Muscle layer of duodenum (tissue), 2 donors: ENCODE measurements around the gene KCNN1.
A peak's percentile ranks its signal among the peaks of the same experiment; 100 is the strongest.

Source experiments
- H3K27ac ChIP-seq: one replicate; pipeline ENCODE4 v1.7.0; 2013; ENCODE audit warnings: mild to moderate bottlenecking, low read length
- H3K27me3 ChIP-seq: one replicate; pipeline ENCODE4 v1.7.0; 2013; ENCODE audit warnings: low read depth, mild to moderate bottlenecking, control low read depth, low read length
- H3K36me3 ChIP-seq, 2 donors: one replicate each; pipeline ENCODE4 v1.7.0; 2013; ENCODE audit warnings: low read length in 2 of 2, control low read depth in 1 of 2, mild to moderate bottlenecking in 1 of 2; ENCODE audit not compliant: insufficient read depth in 2 of 2, control insufficient read depth in 1 of 2
- H3K4me1 ChIP-seq, 2 donors: one replicate each; pipeline ENCODE4 v1.7.0; 2013; ENCODE audit warnings: low read length in 2 of 2, mild to moderate bottlenecking in 2 of 2, control low read depth in 1 of 2, moderate library complexity in 1 of 2; ENCODE audit not compliant: insufficient read depth in 2 of 2, control insufficient read depth in 1 of 2
- H3K4me3 ChIP-seq, 2 donors: one replicate each; pipeline ENCODE4 v1.7.0; 2013; ENCODE audit warnings: low read length in 2 of 2, low read depth in 1 of 2, mild to moderate bottlenecking in 1 of 2
- H3K9me3 ChIP-seq, 2 donors: one replicate each; pipeline ENCODE4 v1.7.0; 2013; ENCODE audit warnings: low read length in 2 of 2, control low read depth in 1 of 2, mild to moderate bottlenecking in 1 of 2; ENCODE audit not compliant: control insufficient read depth in 1 of 2
- donor health status: healthy.

KCNN1 gene

GRCh38 chr19:17936379-17936778, 30.5 kb upstream of the KCNN1 start:
- no peaks in the 10 kb centered on the region for H3K27me3 ChIP-seq
- H3K27ac ChIP-seq = no peak overlapping the region
- H3K4me3 ChIP-seq = no peak overlapping the region
- H3K9me3 ChIP-seq = no peaks in the 10 kb centered on the region
- H3K36me3 ChIP-seq = peaks cover 3 to 7% of the 10 kb centered on the region in 2 donors
- H3K4me1 ChIP-seq = peaks cover 0 to 16% of the 10 kb centered on the region in 2 donors

GRCh38 chr19:17937371-17937900, 29.5 kb upstream of the KCNN1 start:
- Histone ChIP-seq H3K27me3 (no peaks in the 10 kb centered on the region), H3K4me3 (no peak overlapping the region), H3K9me3 (no peaks in the 10 kb centered on the region), H3K4me1 (peaks cover 0 to 12% of the 10 kb centered on the region in 2 donors), H3K36me3 (peaks cover 3 to 14% of the 10 kb centered on the region in 2 donors), H3K27ac (no peak overlapping the region)

- H3K36me3 ChIP-seq = peaks cover 3 to 17% of the 10 kb centered on the region in 2 donors
- no peak overlapping the region for H3K4me3 ChIP-seq
- H3K27me3 ChIP-seq = no peaks in the 10 kb centered on the region
- H3K27ac ChIP-seq = no peak overlapping the region
- peaks cover 0 to 11% of the 10 kb centered on the region in 2 donors for H3K4me1 ChIP-seq
- H3K9me3 ChIP-seq = no peaks in the 10 kb centered on the region
Observed at GRCh38 chr19:17938092-17938845, 28.6 kb upstream of the KCNN1 start.

GRCh38 chr19:17942181-17942580, 24.7 kb upstream of the KCNN1 start:
- H3K4me3 ChIP-seq = no peak overlapping the region
- peaks cover 5 to 13% of the 10 kb centered on the region in 2 donors for H3K4me1 ChIP-seq
- peaks cover 3 to 17% of the 10 kb centered on the region in 2 donors for H3K36me3 ChIP-seq
- H3K27ac ChIP-seq = no peak overlapping the region
- H3K9me3 ChIP-seq = no peaks in the 10 kb centered on the region
- H3K27me3 ChIP-seq = no peaks in the 10 kb centered on the region

- Histone ChIP-seq H3K27me3 (no peaks in the 10 kb centered on the region), H3K4me1 (peaks cover 6 to 15% of the 10 kb centered on the region in 2 donors), H3K27ac (no peak overlapping the region), H3K36me3 (peaks cover 3 to 17% of the 10 kb centered on the region in 2 donors), H3K9me3 (no peaks in the 10 kb centered on the region), H3K4me3 (no peak overlapping the region)
Observed at GRCh38 chr19:17942582-17943273, 24.2 kb upstream of the KCNN1 start.

GRCh38 chr19:17943274-17944221, 23.4 kb upstream of the KCNN1 start:
- peaks cover 3 to 17% of the 10 kb centered on the region in 2 donors for H3K36me3 ChIP-seq
- no peak overlapping the region for H3K27ac ChIP-seq
- no peaks in the 10 kb centered on the region for H3K27me3 ChIP-seq
- peaks cover 6 to 20% of the 10 kb centered on the region in 2 donors for H3K4me1 ChIP-seq
- H3K4me3 ChIP-seq = no peak overlapping the region
- no peaks in the 10 kb centered on the region for H3K9me3 ChIP-seq

- peaks cover 3 to 16% of the 10 kb centered on the region in 2 donors for H3K36me3 ChIP-seq
- no peak overlapping the region for H3K27ac ChIP-seq
- H3K27me3 ChIP-seq = peaks cover 4% of the 10 kb centered on the region
- H3K4me3 ChIP-seq = no peak overlapping the region
- peaks cover 8 to 25% of the 10 kb centered on the region in 2 donors for H3K4me1 ChIP-seq
- H3K9me3 ChIP-seq = no peaks in the 10 kb centered on the region
Observed at GRCh38 chr19:17944301-17944700, 22.6 kb upstream of the KCNN1 start.

GRCh38 chr19:17946965-17947784, 19.7 kb upstream of the KCNN1 start:
- peaks cover 8 to 52% of the 10 kb centered on the region in 2 donors for H3K4me1 ChIP-seq
- H3K27ac ChIP-seq = no peak overlapping the region
- peaks cover 0 to 6% of the 10 kb centered on the region in 2 donors for H3K36me3 ChIP-seq
- H3K4me3 ChIP-seq = peak overlapping the region; percentile 41 to 69
- H3K9me3 ChIP-seq = no peaks in the 10 kb centered on the region
- peaks cover 29% of the 10 kb centered on the region for H3K27me3 ChIP-seq

GRCh38 chr19:17947815-17948513, 18.9 kb upstream of the KCNN1 start:
- peak overlapping the region in 1 of 2 donors; percentile 65 for H3K4me3 ChIP-seq
- H3K27me3 ChIP-seq = peaks cover 37% of the 10 kb centered on the region
- H3K36me3 ChIP-seq = no peaks in the 10 kb centered on the region
- peaks cover 8 to 57% of the 10 kb centered on the region in 2 donors for H3K4me1 ChIP-seq
- no peaks in the 10 kb centered on the region for H3K9me3 ChIP-seq
- no peak overlapping the region for H3K27ac ChIP-seq

GRCh38 chr19:17948514-17948900, 18.4 kb upstream of the KCNN1 start:
- no peak overlapping the region for H3K27ac ChIP-seq
- peaks cover 42% of the 10 kb centered on the region for H3K27me3 ChIP-seq
- H3K4me3 ChIP-seq = peak overlapping the region in 1 of 2 donors; percentile 65
- H3K4me1 ChIP-seq = peaks cover 8 to 57% of the 10 kb centered on the region in 2 donors
- no peaks in the 10 kb centered on the region for H3K9me3 ChIP-seq
- no peaks in the 10 kb centered on the region for H3K36me3 ChIP-seq
